T-cell (primary cell): ENCODE measurements around the gene CLIP2. TPM values are rescaled to one million over a fixed set of nuclear protein-coding genes. Genes with fewer than 3 reads are reported as not detected.

Experiments used
- ATAC-seq, 4 experiments: fragments of 200-7000 bp in 3 of 4; fragments of 150-1000 bp in 1 of 4; cut with Tn5 transposase; replicated peaks in 1 of 4; 1 replicate in 3 of 4; 2 replicates in 1 of 4; pipeline ENCODE4 v1.10.0; 2021; ENCODE audit warnings: moderate library complexity in 3 of 4, mild to moderate bottlenecking in 2 of 4, moderate number of reproducible peaks in 1 of 4
- CTCF ChIA-PET, 2 donors: fragments of 300-600 bp; sonication (Branson Sonifier 250); formaldehyde crosslinking; loops; one replicate each; lab custom pipeline; 2022; ENCODE audit warnings: antibody characterized with exemption in 2 of 2; lab: Charles Lee
- POLR2A ChIA-PET, 2 donors: fragments of 300-600 bp; sonication (Branson Sonifier 250); formaldehyde crosslinking; loops; one replicate each; lab custom pipeline; 2022; ENCODE audit warnings: antibody characterized with exemption in 2 of 2; lab: Charles Lee
- DNase-seq, 35 experiments: peaks; one replicate each; pipeline versions ENCODE4 v3.0.0 to v3.0.0-alpha.2; 2013 to 2023
- H3K27ac ChIP-seq: one replicate; pipeline ENCODE4 v1.5.1; 2013; ENCODE audit warnings: low read length
- H3K27me3 ChIP-seq, 2 experiments: replicated peaks in 1 of 2; 1 replicate in 1 of 2; 2 replicates in 1 of 2; pipeline versions ENCODE4 v1.6.1 to v1.7.0; 2013; ENCODE audit warnings: low read length in 1 of 2, mixed read lengths in 1 of 2; ENCODE audit not compliant: control insufficient read depth in 2 of 2, insufficient read depth in 2 of 2; ENCODE audit errors: extremely low read depth in 1 of 2
- H3K36me3 ChIP-seq, 2 donors: 1 replicate in 1 of 2; 2 replicates in 1 of 2; pipeline versions ENCODE4 v1.6.1 to v1.7.0; 2013; ENCODE audit warnings: low read length in 1 of 2; ENCODE audit not compliant: control insufficient read depth in 2 of 2, insufficient read depth in 1 of 2; ENCODE audit errors: extremely low read depth in 1 of 2
- H3K4me1 ChIP-seq, 2 experiments: 1 replicate in 1 of 2; 2 replicates in 1 of 2; pipeline versions ENCODE4 v1.6.1 to v1.7.0; 2013; ENCODE audit warnings: low read length in 2 of 2, mixed read lengths in 1 of 2; ENCODE audit not compliant: insufficient read depth in 2 of 2, control insufficient read depth in 1 of 2; ENCODE audit errors: extremely low read depth in 1 of 2
- H3K4me3 ChIP-seq, 2 donors: 1 replicate in 1 of 2; 2 replicates in 1 of 2; pipeline versions ENCODE4 v1.5.1 to v1.7.0; 2013; ENCODE audit warnings: mild to moderate bottlenecking in 2 of 2, low read length in 1 of 2, moderate library complexity in 1 of 2; ENCODE audit not compliant: control insufficient read depth in 1 of 2; ENCODE audit errors: extremely low read depth in 1 of 2
- H3K9me3 ChIP-seq: 2 replicates; pipeline ENCODE4 v1.7.0; 2013
- H3K27ac Mint-ChIP-seq, 2 donors: one replicate each; pipeline ENCODE4 v1.8.0; 2020 to 2021; ENCODE audit warnings: mild to moderate bottlenecking in 2 of 2, mixed read lengths in 2 of 2
- H3K27me3 Mint-ChIP-seq, 2 donors: one replicate each; pipeline ENCODE4 v1.8.0; 2021 to 2022; ENCODE audit warnings: mixed read lengths in 2 of 2
- H3K36me3 Mint-ChIP-seq: one replicate; pipeline ENCODE4 v1.8.0; 2021; ENCODE audit warnings: mixed read lengths
- H3K4me1 Mint-ChIP-seq, 3 donors: one replicate each; pipeline ENCODE4 v1.8.0; 2020 to 2022; ENCODE audit warnings: mixed read lengths in 3 of 3, mild to moderate bottlenecking in 1 of 3
- H3K4me3 Mint-ChIP-seq, 3 donors: one replicate each; pipeline ENCODE4 v1.8.0; 2020 to 2022; ENCODE audit warnings: mild to moderate bottlenecking in 3 of 3, mixed read lengths in 3 of 3, moderate library complexity in 3 of 3
- H3K9me3 Mint-ChIP-seq, 3 donors: one replicate each; pipeline ENCODE4 v1.8.0; 2020 to 2022; ENCODE audit warnings: mixed read lengths in 3 of 3
- WGBS: methylation state at CpG from one replicate; pipeline ENCODE4 v1.1.5; 2013; ENCODE audit warnings: missing lambda C conversion rate; ENCODE audit not compliant: insufficient coverage; 5-methylcytosine and 5-hydroxymethylcytosine counted together
- total RNA-seq, 35 experiments: library from RNA in 6 of 35; stranded (reverse) in 6 of 35; fragments of 120-200 nt in 1 of 35; gene quantifications; one replicate each; pipeline versions ENCODE4 v1.2.1 to v1.2.4 and lab custom pipeline; 2013 to 2026

CLIP2 gene
- total RNA-seq, 5 donors from 2014 or later (not counting 1 experiment from before 2014, with no cell fraction given), result 3.1 to 8.5 (median 6.3) TPM

DNA sequence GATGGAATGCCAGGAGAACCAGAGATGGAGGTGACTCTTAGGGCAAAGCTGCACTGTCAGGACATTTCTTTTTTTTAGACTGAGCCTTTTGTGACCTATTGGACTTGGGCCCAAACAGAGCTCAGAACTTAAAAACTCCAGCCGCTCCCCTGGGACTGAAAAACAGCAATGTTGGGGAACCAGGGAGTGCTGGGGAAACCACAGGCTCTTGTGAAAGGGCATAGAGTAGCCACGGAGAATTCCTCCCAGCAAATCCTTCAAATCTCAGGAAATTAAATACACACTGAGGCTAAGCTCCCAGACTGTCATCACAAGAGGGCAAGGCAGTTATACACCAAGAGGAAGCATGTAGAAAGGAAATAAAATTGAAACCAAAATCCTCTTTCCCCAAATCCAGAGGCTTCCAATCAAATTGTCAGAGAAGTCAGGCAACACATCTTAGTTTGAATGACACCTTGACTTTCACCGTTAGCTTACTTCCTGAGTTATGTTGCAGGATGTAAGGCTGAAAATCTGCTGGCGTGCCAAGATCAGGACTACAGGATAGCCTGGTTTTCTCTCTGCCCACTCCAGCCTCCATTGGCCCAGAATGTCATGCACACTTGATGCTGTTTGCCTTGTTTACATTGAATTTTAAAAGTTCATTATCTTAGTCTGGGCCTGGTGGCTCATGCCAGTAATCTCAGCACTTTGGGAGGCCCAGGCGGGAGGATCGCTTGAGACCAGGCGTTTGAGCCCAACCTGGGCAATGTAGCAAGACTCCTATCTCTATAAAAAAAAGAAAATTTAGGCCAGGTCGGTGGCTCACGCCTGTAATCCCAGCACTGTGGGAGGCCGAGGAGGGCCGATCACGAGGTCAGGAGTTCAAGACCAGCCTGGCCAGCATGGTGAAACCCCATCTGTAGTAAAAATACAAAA lies 32.5 kb upstream of the CLIP2 start:
- H3K9me3 ChIP-seq, result no peaks in the 10 kb centered on the region
- no peak overlapping the region for H3K27ac ChIP-seq
- peaks cover 4% of the 10 kb centered on the region for H3K36me3 Mint-ChIP-seq
- H3K4me1 Mint-ChIP-seq, result peaks cover 15 to 25% (median 24%) of the 10 kb centered on the region in 3 donors
- peak overlapping the region; percentile 69 to 93 (median 91) for H3K4me3 Mint-ChIP-seq
- H3K27ac Mint-ChIP-seq, result peak overlapping the region; percentile 9 to 44
- no peaks in the 10 kb centered on the region for H3K27me3 Mint-ChIP-seq
- H3K27me3 ChIP-seq, result peaks cover 0 to 3% of the 10 kb centered on the region in 2 experiments
- 79% methylated on average over 4 of the region's 12 CpGs for WGBS
- H3K4me3 ChIP-seq, result no peak overlapping the region
- H3K36me3 ChIP-seq, result no peaks in the 10 kb centered on the region
- DNase-seq (no peak), ATAC-seq (no peak)
- no peaks in the 10 kb centered on the region for H3K9me3 Mint-ChIP-seq
- ChIA-PET CTCF (interaction anchor here in 1 of 2 donors (0.8 kb wide), 1 partner anchor 12 kb away, joined by 4 read pairs; no protein-coding TSS in a partner anchor), POLR2A (no interaction called here)
- H3K4me1 ChIP-seq, result peaks cover 8 to 24% of the 10 kb centered on the region in 2 experiments

DNA sequence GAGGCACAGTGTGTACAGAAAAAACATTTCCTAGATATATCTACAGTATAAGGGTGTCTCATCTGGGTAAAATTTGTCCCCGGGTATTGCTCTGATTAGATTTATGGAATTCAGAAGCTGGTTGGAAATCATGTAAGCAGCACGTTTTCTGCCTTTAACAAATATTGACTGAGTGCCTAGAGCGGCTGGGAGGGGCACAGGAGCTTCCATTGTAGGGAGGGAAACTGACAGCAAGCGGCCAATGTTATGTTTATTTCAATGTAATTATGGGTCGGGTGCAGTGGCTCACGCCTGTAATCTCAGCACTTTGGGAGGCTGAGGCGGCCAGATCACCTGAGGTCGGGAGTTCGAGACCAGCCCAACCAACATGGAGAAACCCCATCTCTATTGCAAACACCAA lies 30.6 kb upstream of the CLIP2 start:
- CTCF ChIA-PET, result interaction anchor here in 1 of 2 donors (0.6 kb wide), 1 partner anchor 183 kb away, joined by 3 read pairs; no protein-coding TSS in a partner anchor
- POLR2A ChIA-PET, result no interaction called here
- H3K27me3 ChIP-seq, result peaks cover 0 to 11% of the 10 kb centered on the region in 2 experiments
- no peak for DNase-seq
- no peaks in the 10 kb centered on the region for H3K36me3 Mint-ChIP-seq
- H3K4me1 ChIP-seq, result peaks cover 4 to 15% of the 10 kb centered on the region in 2 experiments
- H3K9me3 Mint-ChIP-seq, result no peaks in the 10 kb centered on the region
- 74% methylated on average over 3 of the region's 9 CpGs for WGBS
- no peak overlapping the region for H3K4me3 Mint-ChIP-seq
- no peak for ATAC-seq
- no peak overlapping the region for H3K27ac Mint-ChIP-seq
- no peak overlapping the region for H3K4me3 ChIP-seq
- H3K36me3 ChIP-seq, result no peaks in the 10 kb centered on the region
- no peaks in the 10 kb centered on the region for H3K27me3 Mint-ChIP-seq
- no peaks in the 10 kb centered on the region for H3K9me3 ChIP-seq
- H3K4me1 Mint-ChIP-seq, result peaks cover 12 to 15% (median 13%) of the 10 kb centered on the region in 3 donors
- no peak overlapping the region for H3K27ac ChIP-seq

DNA sequence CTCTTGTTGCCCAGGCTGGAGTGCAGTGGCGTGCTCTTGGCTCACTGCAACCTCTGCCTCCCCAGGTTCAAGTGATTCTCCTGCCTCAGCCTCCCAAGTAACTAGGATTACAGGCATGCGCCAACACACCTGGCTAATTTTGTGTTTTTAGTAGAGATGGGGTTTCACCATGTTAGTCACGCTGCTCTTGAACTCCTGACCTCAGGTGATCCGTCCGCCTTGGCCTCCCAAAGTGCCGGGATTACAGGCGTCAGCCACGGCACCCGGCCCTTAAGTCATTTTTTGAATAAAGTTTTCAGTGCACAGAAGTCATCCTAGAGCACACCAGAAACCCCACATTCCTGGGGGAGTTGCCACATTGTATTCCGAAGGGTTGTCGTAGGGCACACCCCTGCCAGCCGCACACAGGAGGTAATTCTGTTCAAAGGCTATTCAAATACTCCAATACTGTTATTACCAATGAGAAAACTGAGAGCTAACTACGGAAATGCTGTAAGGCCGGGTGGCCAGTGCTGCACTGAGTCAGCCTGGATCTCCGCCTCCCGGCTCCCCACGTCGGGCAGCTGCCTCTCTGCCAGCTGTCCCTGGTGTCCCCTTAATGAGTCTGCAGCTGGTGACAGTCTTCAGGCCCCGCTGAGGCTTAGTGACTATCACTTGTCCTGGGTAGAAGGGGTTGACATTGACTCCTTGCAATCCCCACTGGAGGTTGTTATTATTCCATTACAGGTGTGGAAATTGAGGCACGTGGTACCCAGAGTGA lies 26.4 kb upstream of the CLIP2 start:
- Histone ChIP-seq H3K27ac (no peak overlapping the region), H3K36me3 (no peaks in the 10 kb centered on the region), H3K4me3 (no peak overlapping the region), H3K4me1 (no peaks in the 10 kb centered on the region), H3K9me3 (no peaks in the 10 kb centered on the region), H3K27me3 (peaks cover 0 to 13% of the 10 kb centered on the region in 2 experiments)
- Mint-ChIP-seq H3K36me3 (no peaks in the 10 kb centered on the region), H3K4me1 (no peaks in the 10 kb centered on the region), H3K9me3 (no peaks in the 10 kb centered on the region), H3K27ac (no peak overlapping the region), H3K27me3 (no peaks in the 10 kb centered on the region), H3K4me3 (no peak overlapping the region)
- DNase-seq (no peak), ATAC-seq (no peak)
- WGBS, result 90% methylated on average over 11 of the region's 20 CpGs
- ChIA-PET CTCF (no interaction called here), POLR2A (no interaction called here)

DNA sequence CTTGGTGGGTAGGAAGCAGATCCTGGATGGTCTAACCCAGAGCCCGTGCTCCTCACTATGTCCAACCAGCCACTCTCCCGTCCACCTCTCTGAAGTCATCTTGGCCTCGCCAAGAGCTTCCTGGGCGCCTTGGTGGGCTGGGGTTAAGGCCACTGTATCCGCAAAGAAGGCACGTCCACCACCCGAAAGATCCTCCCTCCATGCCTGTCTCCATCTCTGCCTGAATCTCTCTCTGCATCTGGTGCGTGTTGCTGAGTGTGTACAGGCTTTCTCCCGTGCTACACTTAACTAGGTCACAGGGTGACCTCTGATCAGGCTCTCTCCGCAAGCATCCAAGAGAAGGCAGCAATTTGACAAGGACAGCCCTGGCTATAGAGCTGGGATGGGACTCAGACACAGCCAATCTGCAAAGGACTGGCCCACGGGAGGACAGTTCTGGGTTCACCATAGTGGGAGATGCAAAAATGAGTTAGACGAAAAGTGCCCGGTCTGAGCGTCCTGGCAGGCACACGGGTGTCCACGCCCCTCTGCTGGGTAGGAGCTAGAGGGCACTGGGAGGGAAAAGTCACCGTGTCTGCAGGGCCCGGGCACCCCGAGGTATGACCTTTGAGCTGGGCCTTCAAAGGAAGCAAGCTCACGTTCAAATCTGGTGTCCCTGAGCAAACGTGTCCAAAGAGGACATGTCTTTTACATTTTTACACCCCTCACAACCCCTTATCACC lies 25.6 kb upstream of the CLIP2 start:
- H3K36me3 ChIP-seq, result no peaks in the 10 kb centered on the region
- H3K4me3 ChIP-seq, result no peak overlapping the region
- no peaks in the 10 kb centered on the region for H3K36me3 Mint-ChIP-seq
- ATAC-seq (no peak), DNase-seq (no peak)
- CTCF ChIA-PET, result no interaction called here
- 91% methylated on average over 14 of the region's 21 CpGs for WGBS
- H3K27ac Mint-ChIP-seq, result no peak overlapping the region
- no peak overlapping the region for H3K4me3 Mint-ChIP-seq
- H3K27me3 ChIP-seq, result peaks cover 0 to 15% of the 10 kb centered on the region in 2 experiments
- no peaks in the 10 kb centered on the region for H3K4me1 ChIP-seq
- POLR2A ChIA-PET, result no interaction called here
- no peak overlapping the region for H3K27ac ChIP-seq
- H3K27me3 Mint-ChIP-seq, result no peaks in the 10 kb centered on the region
- H3K9me3 Mint-ChIP-seq, result no peaks in the 10 kb centered on the region
- no peaks in the 10 kb centered on the region for H3K4me1 Mint-ChIP-seq
- no peaks in the 10 kb centered on the region for H3K9me3 ChIP-seq

DNA sequence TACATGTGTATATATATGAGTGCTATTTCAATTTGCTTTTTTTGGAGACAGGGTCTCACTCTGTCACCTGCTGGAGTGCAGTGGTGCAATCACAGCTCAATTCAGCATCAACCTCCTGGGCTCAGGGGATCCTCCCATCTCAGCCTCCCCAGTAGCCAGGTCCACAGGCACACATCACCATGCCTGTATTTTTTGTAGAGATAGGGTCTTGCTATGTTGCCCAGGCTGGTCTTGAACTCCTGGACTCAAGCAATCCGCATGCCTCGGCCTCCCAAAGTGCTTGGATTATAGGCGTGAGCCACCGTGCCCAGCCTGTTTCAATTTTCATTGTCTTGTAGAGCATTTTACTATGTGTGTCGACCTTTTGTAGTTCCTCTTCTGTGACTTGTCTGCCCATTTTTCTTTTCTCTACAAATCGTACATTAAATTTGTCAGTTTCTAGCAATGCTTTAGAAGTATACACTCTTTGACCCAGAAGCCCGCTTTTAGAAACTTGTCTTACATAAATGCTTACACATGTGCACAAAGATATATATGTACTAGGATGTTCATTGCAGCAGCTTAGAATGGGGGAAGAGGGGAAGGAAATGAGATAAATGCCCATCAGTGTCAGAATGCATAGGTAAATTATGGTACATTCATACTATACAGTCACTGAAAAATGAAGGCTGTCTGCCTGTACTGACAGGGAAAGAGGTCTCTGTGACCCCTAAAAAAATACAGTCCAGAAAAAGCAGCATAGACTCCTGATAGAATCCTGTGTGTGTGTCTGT lies 22.8 kb upstream of the CLIP2 start:
- H3K36me3 ChIP-seq, result no peaks in the 10 kb centered on the region
- H3K4me1 ChIP-seq, result peaks cover 0 to 9% of the 10 kb centered on the region in 2 experiments
- Mint-ChIP-seq H3K27ac (no peak overlapping the region), H3K27me3 (peaks cover 0 to 3% of the 10 kb centered on the region in 2 donors), H3K4me1 (peaks cover 0 to 6% (median 3%) of the 10 kb centered on the region in 3 donors), H3K36me3 (no peaks in the 10 kb centered on the region), H3K9me3 (no peaks in the 10 kb centered on the region), H3K4me3 (no peak overlapping the region)
- ATAC-seq, result no peak
- ChIA-PET CTCF (interaction anchor here in 1 of 2 donors (0.5 kb wide), 1 partner anchor 57 kb away, joined by 5 read pairs; no protein-coding TSS in a partner anchor), POLR2A (no interaction called here)
- peaks cover 0 to 27% of the 10 kb centered on the region in 2 experiments for H3K27me3 ChIP-seq
- 88% methylated on average over 4 of the region's 7 CpGs for WGBS
- DNase-seq, result no peak
- H3K27ac ChIP-seq, result no peak overlapping the region
- H3K4me3 ChIP-seq, result no peak overlapping the region
- H3K9me3 ChIP-seq, result no peaks in the 10 kb centered on the region
